Mesenchymal stem cell (in vitro differentiated cells and primary cell): ENCODE results near the gene KBTBD12.

Experiments
- DNase-seq: peaks from one replicate; pipeline ENCODE4 v3.0.0-alpha.2; 2013
- H2AFZ ChIP-seq: one replicate; pipeline ENCODE4 v1.6.1; 2013; ENCODE audit warnings: low read depth, mild to moderate bottlenecking, control low read depth, inconsistent platforms, low read length, moderate library complexity
- H2AK5ac ChIP-seq: 2 replicates; pipeline ENCODE4 v1.6.1; 2013; ENCODE audit warnings: low read length, moderate library complexity, mild to moderate bottlenecking, inconsistent platforms; ENCODE audit not compliant: severe bottlenecking
- H2BK120ac ChIP-seq: one replicate; pipeline ENCODE4 v1.6.1; 2013; ENCODE audit warnings: low read depth, mild to moderate bottlenecking, inconsistent platforms, low read length, moderate library complexity
- H2BK12ac ChIP-seq, 2 experiments: one replicate each; pipeline ENCODE4 v1.6.1; 2013; ENCODE audit warnings: inconsistent platforms in 2 of 2, low read length in 2 of 2, mild to moderate bottlenecking in 2 of 2, moderate library complexity in 2 of 2, control low read depth in 1 of 2
- H2BK15ac ChIP-seq: one replicate; pipeline ENCODE4 v1.6.1; 2013; ENCODE audit warnings: mild to moderate bottlenecking, low read depth, inconsistent platforms; ENCODE audit not compliant: poor library complexity, severe bottlenecking
- H2BK5ac ChIP-seq: 2 replicates; pipeline ENCODE4 v1.6.1; 2013; ENCODE audit warnings: low read depth, mild to moderate bottlenecking, low read length, control low read depth, inconsistent platforms; ENCODE audit not compliant: poor library complexity, severe bottlenecking
- H3K14ac ChIP-seq, 2 experiments: one replicate each; pipeline ENCODE4 v1.6.1; 2013; ENCODE audit warnings: inconsistent platforms in 2 of 2, low read length in 2 of 2, control low read depth in 1 of 2, mild to moderate bottlenecking in 1 of 2, moderate library complexity in 1 of 2
- H3K18ac ChIP-seq, 2 experiments: one replicate each; pipeline ENCODE4 v1.6.1; 2013; ENCODE audit warnings: inconsistent platforms in 2 of 2, low read length in 2 of 2, control low read depth in 1 of 2, low read depth in 1 of 2, mild to moderate bottlenecking in 1 of 2
- H3K23ac ChIP-seq, 2 experiments: one replicate each; pipeline ENCODE4 v1.6.1; 2013; ENCODE audit warnings: inconsistent platforms in 2 of 2, low read length in 2 of 2, mild to moderate bottlenecking in 2 of 2, moderate library complexity in 2 of 2, control low read depth in 1 of 2
- H3K27ac ChIP-seq: 2 replicates; pipeline ENCODE4 v1.5.1; 2013; ENCODE audit warnings: mild to moderate bottlenecking, moderate library complexity, low read length, control low read depth, inconsistent platforms; ENCODE audit not compliant: poor library complexity, severe bottlenecking
- H3K27me3 ChIP-seq, 2 experiments: 2 replicates each; pipeline versions ENCODE4 v1.6.1 to v1.7.0; 2013; ENCODE audit warnings: low read length in 2 of 2, mild to moderate bottlenecking in 2 of 2, moderate library complexity in 2 of 2, control low read depth in 1 of 2, inconsistent platforms in 1 of 2; ENCODE audit not compliant: control insufficient read depth in 1 of 2, insufficient read depth in 1 of 2
- H3K36me3 ChIP-seq, 2 experiments: 2 replicates each; pipeline versions ENCODE4 v1.6.1 to v1.7.0; 2013; ENCODE audit warnings: low read length in 2 of 2, control low read depth in 1 of 2, inconsistent platforms in 1 of 2, low read depth in 1 of 2, mild to moderate bottlenecking in 1 of 2; ENCODE audit not compliant: insufficient read depth in 2 of 2, control insufficient read depth in 1 of 2
- H3K4ac ChIP-seq, 2 experiments: one replicate each; pipeline ENCODE4 v1.6.1; 2013; ENCODE audit warnings: inconsistent platforms in 2 of 2, low read length in 2 of 2, mild to moderate bottlenecking in 2 of 2, moderate library complexity in 2 of 2, control low read depth in 1 of 2, low read depth in 1 of 2
- H3K4me1 ChIP-seq: 2 replicates; pipeline ENCODE4 v1.6.1; 2013; ENCODE audit warnings: low read depth, low read length, control low read depth; ENCODE audit not compliant: control insufficient read depth, insufficient read depth
- H3K4me2 ChIP-seq: 2 replicates; pipeline ENCODE4 v1.6.1; 2013; ENCODE audit warnings: low read length, mild to moderate bottlenecking, inconsistent platforms; ENCODE audit not compliant: poor library complexity, severe bottlenecking
- H3K4me3 ChIP-seq, 2 experiments: 2 replicates each; pipeline versions ENCODE4 v1.5.1 to v1.7.0; 2013; ENCODE audit warnings: low read length in 2 of 2, mild to moderate bottlenecking in 2 of 2, control low read depth in 1 of 2, low read depth in 1 of 2; ENCODE audit not compliant: insufficient read depth in 1 of 2
- H3K79me1 ChIP-seq: replicated peaks from 2 replicates; pipeline ENCODE4 v1.6.1; 2013; ENCODE audit warnings: mild to moderate bottlenecking, control low read depth, low read length, inconsistent platforms; ENCODE audit not compliant: poor library complexity, severe bottlenecking
- H3K9ac ChIP-seq: 2 replicates; pipeline ENCODE4 v1.7.0; 2013; ENCODE audit warnings: mild to moderate bottlenecking, low read length, moderate library complexity
- H3K9me3 ChIP-seq: 2 replicates; pipeline ENCODE4 v1.7.0; 2013; ENCODE audit warnings: mild to moderate bottlenecking, low read length; ENCODE audit not compliant: control insufficient read depth
- H4K8ac ChIP-seq: one replicate; pipeline ENCODE4 v1.6.1; 2013; ENCODE audit warnings: inconsistent platforms, mild to moderate bottlenecking, low read length, moderate library complexity
- H4K91ac ChIP-seq: one replicate; pipeline ENCODE4 v1.6.1; 2013; ENCODE audit warnings: mild to moderate bottlenecking, low read length, inconsistent platforms
- WGBS: methylation state at CpG from one replicate; pipeline ENCODE4 v1.1.7; 2013; ENCODE audit warnings: mixed read lengths; 5-methylcytosine and 5-hydroxymethylcytosine counted together

The KBTBD12 gene

DNA sequence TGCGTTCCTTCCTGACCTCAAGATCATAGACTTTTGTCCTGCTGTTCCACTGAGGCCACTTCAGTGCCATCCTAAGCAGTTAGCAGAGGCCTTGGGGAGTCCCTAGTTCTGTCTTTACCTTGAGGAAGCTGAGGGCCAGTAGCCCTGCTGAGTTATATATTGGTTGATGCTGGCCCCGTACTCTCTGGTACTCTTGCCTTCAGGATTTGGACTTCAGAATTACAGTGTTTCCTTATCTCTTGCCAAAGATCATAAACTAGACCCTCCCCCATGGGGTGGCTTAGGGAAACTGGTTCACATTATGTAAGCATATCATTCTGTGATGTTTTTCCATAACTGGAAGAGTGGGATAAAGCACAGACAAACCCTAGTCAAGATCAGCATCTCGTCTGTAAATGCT, 33.2 kb downstream of the KBTBD12 start:
- Histone ChIP-seq H3K23ac (peak overlapping the region in 1 of 2 experiments; percentile 42), H3K14ac (no peak overlapping the region), H2BK5ac (no peak overlapping the region), H2AK5ac (no peak overlapping the region), H3K4me2 (no peak overlapping the region), H3K9ac (no peak overlapping the region), H3K27me3 (peaks cover 0 to 8% of the 10 kb centered on the region in 2 experiments), H2BK120ac (no peak overlapping the region), H3K4me1 (no peaks in the 10 kb centered on the region), H3K36me3 (no peaks in the 10 kb centered on the region), H3K18ac (no peak overlapping the region), H4K8ac (no peak overlapping the region), H3K4me3 (no peak overlapping the region), H2BK15ac (no peak overlapping the region), H2BK12ac (no peak overlapping the region), H3K4ac (no peak overlapping the region), H3K79me1 (no peaks in the 10 kb centered on the region), H2AFZ (no peak overlapping the region), H4K91ac (no peak overlapping the region), H3K9me3 (no peaks in the 10 kb centered on the region), H3K27ac (no peak overlapping the region)
- no peak for DNase-seq
- 80% methylated on average over 2 of the region's 3 CpGs for WGBS

DNA sequence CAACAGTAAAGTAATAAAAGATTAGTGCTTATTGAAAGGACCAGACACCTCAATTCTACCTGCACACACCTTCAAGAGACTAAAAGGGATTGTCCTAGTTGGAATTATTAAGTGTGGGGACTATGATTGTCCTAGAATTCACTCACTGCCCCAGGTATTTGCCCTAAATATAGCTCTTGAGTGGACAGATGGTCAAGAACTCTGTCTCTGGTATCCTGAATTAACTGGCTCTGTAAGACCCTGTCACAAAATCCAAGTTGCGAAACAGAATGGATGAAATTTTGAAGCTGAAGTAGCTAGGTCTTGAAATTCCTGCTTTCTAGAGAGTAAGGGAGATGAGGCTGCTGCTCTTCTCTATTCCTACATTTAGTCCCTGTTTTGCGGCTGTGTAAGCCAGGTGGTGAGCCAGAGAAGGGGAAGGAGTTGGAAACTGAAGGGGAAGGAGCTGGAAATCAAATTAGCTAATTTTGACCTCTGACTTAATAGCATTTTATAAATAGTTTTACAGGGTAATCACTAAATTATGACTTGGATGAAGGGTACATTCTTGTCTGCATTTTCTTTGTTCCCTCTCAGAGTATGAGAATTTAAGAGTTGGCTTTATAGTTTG, 34.5 kb downstream of the KBTBD12 start:
- Histone ChIP-seq H3K9me3 (no peaks in the 10 kb centered on the region), H2BK5ac (no peak overlapping the region), H4K8ac (no peak overlapping the region), H3K4me2 (no peak overlapping the region), H3K18ac (no peak overlapping the region), H3K27me3 (peaks cover 0 to 8% of the 10 kb centered on the region in 2 experiments), H2AK5ac (no peak overlapping the region), H2BK120ac (no peak overlapping the region), H3K14ac (no peak overlapping the region), H3K9ac (no peak overlapping the region), H2BK15ac (no peak overlapping the region), H4K91ac (no peak overlapping the region), H2BK12ac (no peak overlapping the region), H3K4me1 (no peaks in the 10 kb centered on the region), H3K4ac (no peak overlapping the region), H3K23ac (no peak overlapping the region), H3K36me3 (no peaks in the 10 kb centered on the region), H3K27ac (no peak overlapping the region), H3K79me1 (no peaks in the 10 kb centered on the region), H3K4me3 (no peak overlapping the region), H2AFZ (no peak overlapping the region)
- no peak for DNase-seq
- WGBS = 88% methylated on average over 1 of the region's 2 CpGs

DNA sequence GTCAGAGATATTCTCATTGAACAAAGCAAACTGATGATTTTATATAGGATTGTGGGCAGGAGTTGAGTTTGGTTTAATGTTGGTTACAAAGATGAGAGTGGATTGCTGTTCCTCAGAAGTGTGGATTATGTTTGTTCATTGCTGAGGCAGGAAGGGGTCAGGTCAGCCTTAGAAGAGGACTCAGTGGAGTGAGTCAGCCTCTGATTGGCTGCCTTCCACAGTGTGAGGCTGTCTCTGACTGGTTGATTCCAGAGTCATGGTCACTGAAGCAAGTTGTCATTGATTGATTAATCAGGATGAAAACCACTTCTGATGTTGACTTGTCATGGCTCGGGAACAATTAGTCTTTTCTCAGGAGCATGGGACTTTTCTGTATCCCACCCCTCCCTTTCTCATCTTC, 36.2 kb downstream of the KBTBD12 start:
- H2BK12ac ChIP-seq = no peak overlapping the region
- WGBS = 100% methylated on average over 1 of the region's 1 CpG
- H3K27me3 ChIP-seq = peaks cover 0 to 8% of the 10 kb centered on the region in 2 experiments
- H3K14ac ChIP-seq = no peak overlapping the region
- H3K9ac ChIP-seq = no peak overlapping the region
- H3K4me2 ChIP-seq = no peak overlapping the region
- no peak overlapping the region for H4K8ac ChIP-seq
- no peak for DNase-seq
- H2AK5ac ChIP-seq = no peak overlapping the region
- no peak overlapping the region for H3K23ac ChIP-seq
- no peak overlapping the region for H3K27ac ChIP-seq
- no peak overlapping the region for H3K18ac ChIP-seq
- no peaks in the 10 kb centered on the region for H3K4me1 ChIP-seq
- H3K36me3 ChIP-seq = no peaks in the 10 kb centered on the region
- no peaks in the 10 kb centered on the region for H3K79me1 ChIP-seq
- no peak overlapping the region for H3K4ac ChIP-seq
- no peak overlapping the region for H3K4me3 ChIP-seq
- no peak overlapping the region for H2AFZ ChIP-seq
- no peak overlapping the region for H4K91ac ChIP-seq
- H2BK15ac ChIP-seq = no peak overlapping the region
- H2BK120ac ChIP-seq = no peak overlapping the region
- no peak overlapping the region for H2BK5ac ChIP-seq
- H3K9me3 ChIP-seq = no peaks in the 10 kb centered on the region

- no peak overlapping the region for H3K9ac ChIP-seq
- no peak overlapping the region for H3K4ac ChIP-seq
- no peak overlapping the region for H3K23ac ChIP-seq
- H3K18ac ChIP-seq = no peak overlapping the region
- H2BK15ac ChIP-seq = no peak overlapping the region
- H3K4me2 ChIP-seq = no peak overlapping the region
- H3K79me1 ChIP-seq = no peaks in the 10 kb centered on the region
- H2AFZ ChIP-seq = no peak overlapping the region
- H3K4me3 ChIP-seq = no peak overlapping the region
- WGBS = 47% methylated on average over 5 of the region's 6 CpGs
- peak; percentile 48 for DNase-seq
- H2BK12ac ChIP-seq = no peak overlapping the region
- H3K27ac ChIP-seq = no peak overlapping the region
- no peak overlapping the region for H3K14ac ChIP-seq
- no peaks in the 10 kb centered on the region for H3K27me3 ChIP-seq
- H3K36me3 ChIP-seq = no peaks in the 10 kb centered on the region
- H2BK5ac ChIP-seq = no peak overlapping the region
- no peak overlapping the region for H2AK5ac ChIP-seq
- H3K4me1 ChIP-seq = no peaks in the 10 kb centered on the region
- no peaks in the 10 kb centered on the region for H3K9me3 ChIP-seq
- H2BK120ac ChIP-seq = no peak overlapping the region
- peak overlapping the region; percentile 20 for H4K91ac ChIP-seq
- no peak overlapping the region for H4K8ac ChIP-seq
These were observed 38.3 kb downstream of the KBTBD12 start for GRCh38 chr3:127953091-127954035.
